Measurements from ENCODE around the gene BCL2L2. TPM values are rescaled to one million over a fixed set of nuclear protein-coding genes. Genes with fewer than 3 reads are reported as not detected.
A peak's percentile ranks its signal among the peaks of the same experiment; 100 is the strongest.

Gene BCL2L2
- total and polyA plus RNA-seq, 9 of the 15 experiments (the other 6 are each of a cell fraction or from before 2014, with no cell fraction given): 2.6 to 32.5 (median 14.7) TPM

GRCh38 chr14:23320584-23321571, 14.2 kb downstream of the BCL2L2 start, which contains the start of gene PABPN1 (continued):
- TF ChIP-seq CHAMP1 (IDR thresholded peaks at IDR 0.05): peak; percentile 74
- peak; percentile 99 for TF ChIP-seq PHF20 (IDR thresholded peaks at IDR 0.05; ENCODE audit: partially characterized antibody)
- no peak for TF ChIP-seq HDAC8 (tag; IDR thresholded peaks at IDR 0.05)
- TF ChIP-seq ZNF717 (CRISPR knock-in tag; IDR thresholded peaks at IDR 0.05): no peak
- TF ChIP-seq ZNF764 (CRISPR knock-in tag; IDR thresholded peaks at IDR 0.05; ENCODE audit: low read depth): no peak
- TF ChIP-seq CBFA2T2 (conservative IDR thresholded peaks at IDR 0.05): peak; percentile 79
- peak; percentile 45; the same call in 1 of the 2 replicates for TF ChIP-seq ZBTB33 (CRISPR knock-in tag; IDR thresholded peaks at IDR 0.05)
- no peak for TF ChIP-seq BRF2 (IDR thresholded peaks at IDR 0.05; ENCODE audit: borderline replicate concordance, insufficient read depth, insufficient read length)
- no peak for TF ChIP-seq SRSF3 (IDR thresholded peaks at IDR 0.05; ENCODE audit: insufficient read depth, low read length)
- TF ChIP-seq ARNT (IDR thresholded peaks at IDR 0.05): no peak; a peak in 1 of 4 replicates
- TF ChIP-seq BCL6 (CRISPR knock-in tag; IDR thresholded peaks at IDR 0.05): no peak
- TF ChIP-seq NKRF (IDR thresholded peaks at IDR 0.05; ENCODE audit: borderline replicate concordance): peak; percentile 49; the same call in 1 of the 2 replicates
- no peak for TF ChIP-seq ZBTB34 (CRISPR knock-in tag; IDR thresholded peaks at IDR 0.05)
- peak; percentile 85 for TF ChIP-seq RFX1 (IDR thresholded peaks at IDR 0.05)
- no peak for TF ChIP-seq IRF2 (CRISPR knock-in tag; IDR thresholded peaks at IDR 0.05)
- TF ChIP-seq ZSCAN29 (IDR thresholded peaks at IDR 0.05): no peak
- TF ChIP-seq SNIP1 (IDR thresholded peaks at IDR 0.05; ENCODE audit: low read depth): no peak
- TF ChIP-seq SIRT6 (IDR thresholded peaks at IDR 0.05; ENCODE audit: low read depth, low read length): no peak
- no peak for TF ChIP-seq ZNF174 (CRISPR knock-in tag; IDR thresholded peaks at IDR 0.05)
- TF ChIP-seq RNF2 (IDR thresholded peaks at IDR 0.05): no peak

All from K562 (cell line).